Epithelial cell of proximal tubule (primary cell): Measurements from ENCODE around the gene GPRC5A. TPM values are rescaled to one million over a fixed set of nuclear protein-coding genes. Genes with fewer than 3 reads are reported as not detected.

ENCODE experiments used
- DNase-seq: peaks from one replicate; pipeline ENCODE4 v3.0.0-alpha.2; 2011; ENCODE audit warnings: low read depth
- H3K4me3 ChIP-seq: 2 replicates; pipeline ENCODE4 v1.5.1; 2011; ENCODE audit warnings: low read depth, mild to moderate bottlenecking, low read length
- total RNA-seq: library from RNA; depleted of rRNA; stranded (reverse); fragments of >200 nt; gene quantifications from 2 replicates; pipeline ENCODE4 v1.2.3, GENCODE V29; 2015
- TF ChIP-seq, protein P1 (sequence below): conservative IDR thresholded peaks from 2 replicates; pipeline ENCODE4 v1.5.1; 2012; ENCODE audit warnings: low read depth, mild to moderate bottlenecking, low read length

GPRC5A gene
- total RNA-seq, 1 donor from 2014 or later, result 84.4 TPM

- DNase-seq, result no peak
- H3K4me3 ChIP-seq, result no peak overlapping the region
- TF ChIP-seq, protein P1, sequence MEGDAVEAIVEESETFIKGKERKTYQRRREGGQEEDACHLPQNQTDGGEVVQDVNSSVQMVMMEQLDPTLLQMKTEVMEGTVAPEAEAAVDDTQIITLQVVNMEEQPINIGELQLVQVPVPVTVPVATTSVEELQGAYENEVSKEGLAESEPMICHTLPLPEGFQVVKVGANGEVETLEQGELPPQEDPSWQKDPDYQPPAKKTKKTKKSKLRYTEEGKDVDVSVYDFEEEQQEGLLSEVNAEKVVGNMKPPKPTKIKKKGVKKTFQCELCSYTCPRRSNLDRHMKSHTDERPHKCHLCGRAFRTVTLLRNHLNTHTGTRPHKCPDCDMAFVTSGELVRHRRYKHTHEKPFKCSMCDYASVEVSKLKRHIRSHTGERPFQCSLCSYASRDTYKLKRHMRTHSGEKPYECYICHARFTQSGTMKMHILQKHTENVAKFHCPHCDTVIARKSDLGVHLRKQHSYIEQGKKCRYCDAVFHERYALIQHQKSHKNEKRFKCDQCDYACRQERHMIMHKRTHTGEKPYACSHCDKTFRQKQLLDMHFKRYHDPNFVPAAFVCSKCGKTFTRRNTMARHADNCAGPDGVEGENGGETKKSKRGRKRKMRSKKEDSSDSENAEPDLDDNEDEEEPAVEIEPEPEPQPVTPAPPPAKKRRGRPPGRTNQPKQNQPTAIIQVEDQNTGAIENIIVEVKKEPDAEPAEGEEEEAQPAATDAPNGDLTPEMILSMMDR, result no peak
Measured at GRCh38 chr12:12919666-12920435, 28.5 kb downstream of the GPRC5A start.

DNA sequence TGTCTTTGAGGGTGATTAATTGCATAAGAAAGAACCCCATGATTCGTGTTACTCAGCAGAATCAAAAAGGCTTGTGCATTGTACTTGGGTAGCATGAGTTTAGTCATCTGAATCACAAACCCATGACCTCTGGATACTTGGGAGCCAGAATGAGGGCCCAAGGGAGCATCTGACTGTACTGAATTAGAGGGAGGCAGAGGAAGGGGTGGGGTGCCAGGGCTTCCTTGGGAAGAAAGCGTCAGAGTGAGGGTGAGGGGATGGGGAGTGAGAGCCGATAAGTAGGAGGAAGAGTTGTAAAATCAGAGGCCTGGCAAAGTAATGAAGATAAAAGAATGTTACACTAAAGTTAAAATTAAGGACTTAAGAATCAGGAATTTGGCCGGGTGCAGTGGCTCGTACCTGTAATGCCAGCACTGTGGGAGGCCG lies 30.8 kb downstream of the GPRC5A start:
- TF ChIP-seq, protein P1, result no peak
- peak; percentile 78 for DNase-seq
- H3K4me3 ChIP-seq, result no peak overlapping the region

- TF ChIP-seq, protein P1, result no peak
- no peak for DNase-seq
- H3K4me3 ChIP-seq, result no peak overlapping the region
Measured at GRCh38 chr12:12922978-12923377, 31.6 kb downstream of the GPRC5A start.

DNA sequence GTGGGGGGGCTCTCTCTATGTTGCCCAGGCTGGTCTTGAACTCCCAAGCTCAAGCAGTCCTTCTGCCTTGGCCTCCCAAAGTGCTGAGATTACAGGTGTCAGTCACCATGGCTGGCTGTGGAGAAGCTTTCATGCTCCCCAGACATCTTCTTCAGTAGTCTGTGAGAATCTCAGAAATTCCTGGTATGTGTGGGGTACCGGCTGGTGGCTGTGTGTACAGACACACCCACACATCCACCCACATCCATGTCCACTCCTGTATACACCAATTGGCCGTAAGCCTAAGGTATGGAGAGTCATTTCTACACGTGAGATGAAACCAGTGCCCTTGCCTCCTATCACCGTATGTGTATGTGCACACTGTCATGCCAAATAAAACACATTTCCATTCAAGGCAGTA lies 32.8 kb downstream of the GPRC5A start:
- no peak for DNase-seq
- TF ChIP-seq, protein P1, result no peak
- no peak overlapping the region for H3K4me3 ChIP-seq

GRCh38 chr12:12925388-12925787 lies 34.0 kb downstream of the GPRC5A start:
- DNase-seq, result no peak
- H3K4me3 ChIP-seq, result no peak overlapping the region
- TF ChIP-seq, protein P1, result no peak

DNA sequence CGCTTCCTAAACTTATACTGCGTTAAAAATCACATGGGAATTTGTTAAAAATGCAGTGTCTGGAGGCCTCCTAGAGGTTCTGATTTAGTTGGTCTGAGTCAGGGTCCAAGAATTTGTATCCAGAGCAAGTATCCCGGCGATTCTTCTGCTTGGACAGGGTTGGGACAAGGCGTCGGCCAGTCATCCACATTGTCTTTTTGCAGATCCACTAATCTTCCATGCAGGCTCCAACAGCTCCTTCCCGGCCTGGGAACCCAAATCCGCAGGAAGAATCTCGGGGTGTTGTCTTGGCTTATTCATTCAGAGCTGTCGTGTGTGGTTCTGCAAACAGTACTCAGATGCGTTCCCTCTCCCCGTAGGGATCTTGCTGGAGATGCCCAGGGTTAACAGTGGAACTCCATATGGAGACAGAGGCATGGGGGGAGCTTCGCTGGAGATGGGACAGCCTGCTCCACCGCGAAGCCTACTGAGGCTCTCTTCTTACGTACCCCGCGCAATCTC lies 35.3 kb downstream of the GPRC5A start:
- TF ChIP-seq, protein P1, result no peak
- H3K4me3 ChIP-seq, result no peak overlapping the region
- DNase-seq, result no peak
